ENCODE data around the gene COL8A1. TPM values are rescaled to one million over a fixed set of nuclear protein-coding genes. Genes with fewer than 3 reads are reported as not detected.
A peak's percentile ranks its signal among the peaks of the same experiment; 100 is the strongest.

Gene COL8A1
- total and polyA plus RNA-seq, 9 of the 15 experiments (the other 6 are each of a cell fraction or from before 2014, with no cell fraction given) = 0.07 TPM; not detected in 8

GRCh38 chr3:99825004-99825640 is 186.7 kb downstream of the COL8A1 start (continued):
- TF ChIP-seq MAFK (IDR thresholded peaks at IDR 0.05; ENCODE audit: low read length) (no peak), ZNF318 (IDR thresholded peaks at IDR 0.05; ENCODE audit: borderline replicate concordance in 1 of 2, low read depth in 1 of 2) (no peak), NFXL1 (CRISPR knock-in tag; IDR thresholded peaks at IDR 0.05) (no peak), RBM15 (IDR thresholded peaks at IDR 0.05; ENCODE audit: insufficient read depth, low read length) (no peak), ZMIZ1 (IDR thresholded peaks at IDR 0.05; ENCODE audit: low read depth in 2 of 2, low read length in 2 of 2) (no peak), NR2C2 (CRISPR knock-in tag; IDR thresholded peaks at IDR 0.05) (no peak), NR2C2 (tag; IDR thresholded peaks at IDR 0.05) (no peak), ZC3H8 (IDR thresholded peaks at IDR 0.05) (no peak), PRDM10 (IDR thresholded peaks at IDR 0.05; ENCODE audit: partially characterized antibody) (no peak), PML (IDR thresholded peaks at IDR 0.05; ENCODE audit: low read length) (peak; percentile 45; the same call in 1 of the 2 replicates), ZNF431 (CRISPR knock-in tag; IDR thresholded peaks at IDR 0.05) (no peak), ZNF766 (CRISPR knock-in tag; conservative IDR thresholded peaks at IDR 0.05) (no peak)
